Measurements from ENCODE around the gene TMOD3. TPM values are rescaled to one million over a fixed set of nuclear protein-coding genes. Genes with fewer than 3 reads are reported as not detected.

Gene TMOD3
- total and polyA plus RNA-seq, 2 donors (not counting 3 experiments of a cell fraction or from before 2014, with no cell fraction given), result 10.4 to 64.3 TPM

DNA sequence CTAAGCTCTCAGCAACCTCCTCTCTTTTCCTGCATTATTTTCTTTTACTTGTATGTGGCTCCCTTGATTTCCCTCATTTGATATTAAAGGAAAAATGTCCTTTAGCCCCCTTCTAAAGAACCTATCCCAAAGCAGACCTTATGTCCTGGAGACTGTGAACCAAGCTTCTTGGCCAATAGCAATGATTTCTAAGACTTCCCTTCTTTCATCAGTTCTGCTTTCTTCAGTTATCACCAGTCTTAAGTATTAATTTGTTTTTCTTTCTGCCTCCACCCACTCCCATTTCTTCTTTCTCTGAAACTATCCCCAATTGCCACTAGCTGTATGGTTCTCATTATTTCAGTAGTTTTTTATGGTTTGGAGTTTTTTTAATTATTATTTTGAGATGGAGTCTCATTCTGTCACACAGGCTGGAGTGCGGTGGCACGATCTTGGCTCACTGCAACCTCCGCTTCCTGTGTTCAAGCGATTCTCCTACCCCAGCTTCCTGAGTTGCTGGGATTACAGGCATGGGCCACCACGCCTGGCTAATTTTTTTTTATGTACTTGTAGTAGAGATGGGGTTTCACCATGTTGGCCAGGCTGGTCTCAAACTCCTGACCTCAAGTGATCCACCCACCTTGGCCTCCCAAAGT is 12.1 kb downstream of the TMOD3 start:
- POLR2A ChIA-PET, result interaction anchor here (0.5 kb wide), 1 partner anchor 48 kb away, joined by 3 read pairs; no protein-coding TSS in a partner anchor
- H3K9ac ChIP-seq (replicated peaks; ENCODE audit: extremely low read depth, insufficient read depth, low read length), result peak overlapping the region; percentile 24
- H2AFZ ChIP-seq (ENCODE audit: low read depth, low read length), result no peak overlapping the region
- peak; percentile 46 for FAIRE-seq
- CTCF ChIA-PET, result interaction anchor here (0.9 to 2.2 kb wide), 7 partner anchors 10 to 220 kb away, joined by 3 to 9 read pairs (median 3); no protein-coding TSS in a partner anchor
- H3K4me1 ChIP-seq (ENCODE audit: control insufficient read depth, extremely low read depth, insufficient read depth, low read length), result peaks cover 80% of the 10 kb centered on the region
- H3K9me1 ChIP-seq (replicated peaks; ENCODE audit: control insufficient read depth, extremely low read depth, insufficient read depth, low read length), result no peaks in the 10 kb centered on the region
- H3K9me3 ChIP-seq (replicated peaks; ENCODE audit: control insufficient read depth, insufficient read depth, low read length), result no peaks in the 10 kb centered on the region
- H3K36me3 ChIP-seq (ENCODE audit: control insufficient read depth in 2 of 2, extremely low read depth in 1 of 2, insufficient read depth in 2 of 2, low read length in 2 of 2), result no peaks in the 10 kb centered on the region
- no peak overlapping the region for H3K4me3 ChIP-seq (replicated peaks in 1 of 3; ENCODE audit: insufficient read depth in 1 of 3, low read depth in 1 of 3, low read length in 3 of 3)
- H3K79me2 ChIP-seq (ENCODE audit: control insufficient read depth, insufficient read depth, low read length), result peaks cover 91% of the 10 kb centered on the region
- no peaks in the 10 kb centered on the region for H4K20me1 ChIP-seq (replicated peaks; ENCODE audit: control insufficient read depth, extremely low read depth, insufficient read depth, low read length)
- no TSS peak for BruUV-seq (replicated peaks)
- no peaks in the 10 kb centered on the region for H3K27me3 ChIP-seq (ENCODE audit: control insufficient read depth in 2 of 2, insufficient read depth in 2 of 2, low read length in 2 of 2)
- intact Hi-C loops (cut with micrococcal nuclease), result loop anchor here (1.0 kb wide), 1 partner anchor 9 kb away; no protein-coding TSS in a partner anchor
- dilution Hi-C loops (cut with MboI; ENCODE audit: extremely low pct_ligation_motif_present, low sequenced_read_pairs), result no loop called here
- H3K27ac ChIP-seq (ENCODE audit: insufficient read depth, low read depth, low read length), result peak overlapping the region; percentile 50
- DNase-seq (ENCODE audit: low read depth, low spot score), result peak; percentile 59
- no peak for TF ChIP-seq POLR2A (IDR thresholded peaks at IDR 0.05; ENCODE audit: low read depth, low read length)
- TF ChIP-seq GATA2 (IDR thresholded peaks at IDR 0.05; ENCODE audit: insufficient read depth, insufficient read length, low read depth, low read length), result no peak
- TF ChIP-seq, protein P1, sequence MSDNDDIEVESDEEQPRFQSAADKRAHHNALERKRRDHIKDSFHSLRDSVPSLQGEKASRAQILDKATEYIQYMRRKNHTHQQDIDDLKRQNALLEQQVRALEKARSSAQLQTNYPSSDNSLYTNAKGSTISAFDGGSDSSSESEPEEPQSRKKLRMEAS (IDR thresholded peaks at IDR 0.05; ENCODE audit: insufficient read depth, insufficient read length), result no peak
- TF ChIP-seq JUN (IDR thresholded peaks at IDR 0.05; ENCODE audit: borderline replicate concordance, insufficient read depth, insufficient read length, low read depth), result no peak
- TF ChIP-seq, protein P2, sequence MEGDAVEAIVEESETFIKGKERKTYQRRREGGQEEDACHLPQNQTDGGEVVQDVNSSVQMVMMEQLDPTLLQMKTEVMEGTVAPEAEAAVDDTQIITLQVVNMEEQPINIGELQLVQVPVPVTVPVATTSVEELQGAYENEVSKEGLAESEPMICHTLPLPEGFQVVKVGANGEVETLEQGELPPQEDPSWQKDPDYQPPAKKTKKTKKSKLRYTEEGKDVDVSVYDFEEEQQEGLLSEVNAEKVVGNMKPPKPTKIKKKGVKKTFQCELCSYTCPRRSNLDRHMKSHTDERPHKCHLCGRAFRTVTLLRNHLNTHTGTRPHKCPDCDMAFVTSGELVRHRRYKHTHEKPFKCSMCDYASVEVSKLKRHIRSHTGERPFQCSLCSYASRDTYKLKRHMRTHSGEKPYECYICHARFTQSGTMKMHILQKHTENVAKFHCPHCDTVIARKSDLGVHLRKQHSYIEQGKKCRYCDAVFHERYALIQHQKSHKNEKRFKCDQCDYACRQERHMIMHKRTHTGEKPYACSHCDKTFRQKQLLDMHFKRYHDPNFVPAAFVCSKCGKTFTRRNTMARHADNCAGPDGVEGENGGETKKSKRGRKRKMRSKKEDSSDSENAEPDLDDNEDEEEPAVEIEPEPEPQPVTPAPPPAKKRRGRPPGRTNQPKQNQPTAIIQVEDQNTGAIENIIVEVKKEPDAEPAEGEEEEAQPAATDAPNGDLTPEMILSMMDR (IDR thresholded peaks at IDR 0.05; ENCODE audit: extremely low read depth in 1 of 2, insufficient read depth in 1 of 2, low read depth in 1 of 2, low read length in 2 of 2), result no peak
- TF ChIP-seq MYC (IDR thresholded peaks at IDR 0.05; ENCODE audit: low read depth, low read length), result no peak
- no peak for TF ChIP-seq FOS (IDR thresholded peaks at IDR 0.05; ENCODE audit: borderline replicate concordance, insufficient read depth, low read length)
- no peak for TF ChIP-seq EZH2 (IDR thresholded peaks at IDR 0.05; ENCODE audit: borderline replicate concordance, low read depth, low read length, severe bottlenecking)
- H3K4me2 ChIP-seq (ENCODE audit: insufficient read depth, low read length), result peak overlapping the region; percentile 86
